GM21825 (cell line): ENCODE data around the gene ALK.
A peak's percentile ranks its signal among the peaks of the same experiment; 100 is the strongest.

Source experiments
- ATAC-seq: cut with Tn5 transposase; IDR thresholded peaks from one replicate; pipeline ENCODE4 v1.9.1; 2021; ENCODE audit warnings: mild to moderate bottlenecking, moderate library complexity; ENCODE audit not compliant: unreplicated experiment

Gene ALK

DNA sequence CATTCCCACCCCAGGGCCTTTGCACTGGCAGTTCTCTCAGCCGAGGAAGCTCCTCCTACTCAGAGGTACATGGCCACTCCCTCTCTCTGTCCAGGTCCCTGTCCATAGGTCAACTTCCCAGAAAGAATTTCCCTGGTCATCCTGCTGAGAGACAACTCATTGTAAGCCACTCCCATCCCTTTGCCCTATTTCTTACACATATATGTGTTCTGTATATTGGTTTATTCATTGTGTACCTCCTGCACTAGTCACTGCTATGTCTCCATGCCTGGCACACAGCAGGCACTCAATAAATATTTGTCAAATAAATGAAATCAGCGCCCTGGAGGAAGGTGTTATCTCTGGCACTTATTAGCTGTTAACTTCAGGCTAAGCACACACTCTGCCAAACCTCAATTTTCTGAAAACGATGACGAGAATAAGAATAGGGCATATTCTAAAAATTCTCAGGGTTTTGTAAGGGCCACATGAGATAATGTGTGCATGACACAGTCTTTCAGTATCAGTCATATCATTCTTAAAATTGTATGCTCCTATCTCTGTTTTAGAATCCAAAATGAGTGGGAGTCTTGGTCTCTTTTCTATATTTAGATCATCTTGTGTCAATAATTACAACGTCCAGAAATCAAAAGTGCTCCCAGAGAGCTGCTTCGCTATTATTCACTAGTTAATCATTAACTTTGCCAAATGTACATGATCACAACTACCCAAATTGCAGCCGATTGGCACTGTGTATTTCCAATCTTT, 198.0 kb downstream of the ALK start:
- peak; percentile 75 for ATAC-seq

GRCh38 chr2:29719639-29720038, 201.7 kb downstream of the ALK start:
- ATAC-seq = no peak

DNA sequence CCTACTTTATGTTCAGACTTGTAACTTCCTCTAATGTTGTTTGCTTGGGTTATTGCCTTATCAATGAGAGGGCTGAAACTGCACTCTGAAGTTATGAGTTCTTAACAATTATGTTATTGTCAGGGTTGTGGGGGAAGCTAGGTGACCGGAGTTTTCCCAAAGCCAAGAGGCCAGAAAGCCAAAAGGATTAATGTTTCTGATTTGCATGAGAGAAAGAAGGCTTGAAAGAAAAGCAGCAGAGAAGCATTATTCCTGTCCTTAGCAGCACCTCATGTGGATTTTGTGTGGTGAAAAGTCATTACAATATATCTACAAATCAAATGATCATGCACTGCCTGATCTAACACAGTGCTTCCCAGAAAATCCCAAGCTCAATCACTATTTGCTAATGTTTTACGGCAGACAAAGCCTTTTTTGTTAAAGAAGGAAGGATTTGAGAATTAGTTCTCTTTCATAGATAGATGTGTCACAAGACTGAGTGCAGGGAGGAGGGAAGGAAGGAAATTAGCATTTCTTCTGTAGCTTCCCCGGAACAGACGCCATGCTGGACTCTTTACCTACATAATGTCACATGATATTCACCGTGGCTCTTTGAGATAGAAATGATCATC, 203.2 kb downstream of the ALK start:
- ATAC-seq = no peak

GRCh38 chr2:29715655-29716054, 205.7 kb downstream of the ALK start:
- no peak for ATAC-seq

GRCh38 chr2:29714333-29714732, 207.1 kb downstream of the ALK start:
- ATAC-seq = no peak

- ATAC-seq = no peak
These were observed 215.1 kb downstream of the ALK start for GRCh38 chr2:29706171-29706720.

GRCh38 chr2:29705616-29706015, 215.8 kb downstream of the ALK start:
- no peak for ATAC-seq

- ATAC-seq = no peak
These were observed 218.1 kb downstream of the ALK start for GRCh38 chr2:29703336-29703735.

- no peak for ATAC-seq
These were observed 219.1 kb downstream of the ALK start for GRCh38 chr2:29702276-29702675.

GRCh38 chr2:29700560-29700959, 220.8 kb downstream of the ALK start:
- no peak for ATAC-seq

GRCh38 chr2:29699045-29699444, 222.3 kb downstream of the ALK start:
- ATAC-seq = no peak

GRCh38 chr2:29698216-29698615, 223.2 kb downstream of the ALK start:
- no peak for ATAC-seq

DNA sequence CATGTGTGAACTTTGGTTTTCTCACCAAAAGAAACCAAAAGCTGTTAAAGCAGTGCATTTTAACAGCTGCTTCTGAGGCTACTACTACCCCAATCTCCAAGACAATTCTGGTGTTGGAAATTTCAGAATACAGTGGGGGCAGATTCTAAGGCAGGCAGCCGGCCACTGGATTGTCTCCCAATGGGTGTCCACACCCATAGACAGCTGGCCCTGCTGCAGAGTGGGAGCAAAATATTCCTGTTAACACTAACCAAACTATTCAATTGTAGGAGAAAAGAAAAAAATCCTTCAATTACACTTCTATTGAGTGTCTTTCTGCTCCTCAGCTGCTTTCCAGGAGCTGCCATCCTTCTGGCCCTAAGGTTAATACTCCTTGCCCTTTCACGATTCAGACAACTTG, 223.7 kb downstream of the ALK start:
- ATAC-seq = no peak

DNA sequence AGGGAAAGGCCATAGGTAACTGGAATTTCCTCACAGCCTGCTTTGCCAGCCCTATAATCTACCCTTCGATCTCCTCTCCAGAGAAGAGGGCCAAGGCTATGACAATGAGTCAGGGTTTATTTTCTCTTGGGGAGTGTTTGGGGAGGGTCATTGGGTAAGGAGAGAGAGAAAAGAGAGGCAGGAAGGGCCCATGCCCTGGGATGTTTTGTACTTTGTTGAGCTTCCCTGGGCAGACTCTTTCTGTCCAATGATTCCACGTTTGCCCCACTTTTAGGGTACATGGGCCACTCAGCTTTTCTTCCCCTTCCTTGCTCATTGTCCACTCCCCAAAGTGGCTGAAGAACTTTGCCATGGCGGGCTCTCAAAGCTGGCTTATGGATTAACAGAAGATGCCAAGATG, 224.2 kb downstream of the ALK start:
- ATAC-seq = no peak

GRCh38 chr2:29694741-29695140, 226.6 kb downstream of the ALK start:
- no peak for ATAC-seq

DNA sequence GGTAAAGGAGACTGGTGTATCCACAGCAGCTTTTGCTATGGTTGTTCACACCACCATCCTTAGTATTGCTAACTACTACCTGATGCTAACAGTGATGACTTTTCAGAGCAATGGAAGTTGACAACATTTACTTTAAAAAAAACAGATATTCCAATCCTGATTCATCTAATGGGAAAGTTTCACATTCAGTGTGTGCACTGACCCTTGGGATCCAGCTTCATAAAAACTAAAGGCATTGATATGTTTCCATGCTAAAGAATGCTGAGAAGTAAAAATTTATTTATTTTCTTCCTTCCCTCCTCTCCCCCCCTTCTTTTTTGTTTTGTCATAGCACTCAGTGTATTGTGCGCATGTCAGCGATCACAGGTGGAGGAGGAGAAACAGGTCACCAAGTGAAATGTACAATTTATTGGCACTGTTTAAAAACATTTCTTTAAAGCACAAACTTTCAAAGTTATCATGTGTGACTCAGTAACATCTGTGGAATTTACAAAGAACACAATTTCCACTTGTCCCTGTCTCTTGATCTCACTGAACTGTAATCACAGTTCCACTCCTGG, 229.9 kb downstream of the ALK start:
- no peak for ATAC-seq

DNA sequence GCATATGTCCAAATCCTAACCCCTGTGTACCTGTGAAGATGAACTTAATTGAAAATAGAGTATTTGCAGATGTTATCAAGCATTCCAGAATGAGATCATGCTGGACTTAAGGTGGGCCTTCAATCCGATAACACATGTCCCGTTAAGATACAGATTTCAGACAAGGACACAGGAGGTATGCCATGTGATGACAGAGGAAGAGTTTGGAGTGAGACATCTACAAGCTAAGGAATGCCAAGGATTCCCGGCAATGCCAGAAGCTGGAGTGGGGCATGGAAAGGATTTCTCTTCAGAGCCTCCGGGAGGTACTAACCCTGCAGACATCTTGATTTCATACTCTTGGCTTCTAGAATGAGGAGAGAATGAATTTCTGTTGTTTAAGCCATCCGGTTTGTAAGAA, 231.7 kb downstream of the ALK start:
- no peak for ATAC-seq

DNA sequence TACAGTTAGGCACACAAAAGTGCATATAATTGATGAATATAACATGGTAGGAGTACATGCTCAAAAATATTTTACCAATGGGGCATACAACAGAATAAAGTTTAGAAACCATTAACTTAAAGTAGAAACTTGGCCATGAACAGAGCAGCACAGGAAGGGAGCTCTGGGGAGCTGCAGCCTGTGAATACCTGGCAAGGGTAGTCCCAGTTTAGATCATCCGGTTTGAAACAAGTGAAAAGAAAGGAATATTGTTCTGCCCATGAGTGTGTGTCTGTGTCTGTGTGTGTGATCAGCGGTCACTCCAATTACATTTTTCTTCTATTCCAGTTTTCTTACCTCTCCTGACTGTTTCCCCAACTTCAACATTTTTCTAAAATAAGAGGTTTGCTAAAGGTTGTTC, 233.0 kb downstream of the ALK start:
- ATAC-seq = no peak

GRCh38 chr2:29687121-29687520, 234.3 kb downstream of the ALK start:
- ATAC-seq = no peak

- ATAC-seq = no peak
These were observed 244.4 kb downstream of the ALK start for GRCh38 chr2:29676886-29677453.

DNA sequence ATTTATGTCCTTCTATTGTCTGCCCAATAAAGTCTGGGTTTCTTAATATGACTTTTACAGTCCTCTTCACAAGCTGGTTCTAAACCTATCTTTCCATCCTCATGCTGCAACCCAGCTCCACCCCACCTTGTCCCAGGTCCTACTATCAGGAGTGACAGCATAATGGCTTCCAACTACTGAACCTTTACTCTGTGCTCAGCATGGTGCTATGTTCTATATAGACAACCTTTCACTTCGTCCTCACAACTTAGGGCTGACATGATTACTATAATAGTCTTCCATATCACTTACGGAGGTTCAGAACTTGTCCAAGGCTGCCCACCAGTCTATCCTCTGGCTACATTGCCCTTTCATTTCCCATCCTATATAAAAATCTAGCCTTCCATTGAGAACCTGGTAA, 256.8 kb downstream of the ALK start:
- no peak for ATAC-seq

DNA sequence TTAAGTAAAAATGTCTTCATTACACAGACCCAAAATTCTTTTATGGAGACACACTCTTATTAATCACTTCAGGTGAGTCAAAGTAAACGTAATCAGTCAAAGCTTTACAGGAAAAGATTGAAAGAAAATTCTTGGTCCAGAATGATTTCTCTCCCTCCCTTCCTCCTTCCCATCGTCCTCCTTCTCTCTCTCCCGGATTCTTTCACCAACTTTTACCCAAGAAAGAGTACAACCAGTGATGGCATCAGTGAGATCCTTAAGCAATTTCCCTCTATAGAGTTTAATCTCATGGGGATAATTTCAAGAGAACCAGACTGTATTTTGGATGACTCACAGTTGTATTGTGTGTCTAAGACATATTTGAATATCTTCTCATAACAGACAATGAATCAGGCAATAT, 258.1 kb downstream of the ALK start:
- no peak for ATAC-seq
